Right kidney (tissue), 1 donor: ENCODE results near the gene CKAP4.

Experiments
- DNase-seq: peaks from one replicate; pipeline ENCODE4 v3.0.0-alpha.2; 2016

The CKAP4 gene

GRCh38 chr12:106275458-106275857 lies 27.6 kb upstream of the CKAP4 start:
- DNase-seq, result no peak

- DNase-seq, result peak; percentile 40
These were observed 26.8 kb upstream of the CKAP4 start for GRCh38 chr12:106274575-106275121.

GRCh38 chr12:106274012-106274411 lies 26.2 kb upstream of the CKAP4 start:
- DNase-seq, result no peak

- no peak for DNase-seq
These were observed 25.7 kb upstream of the CKAP4 start for GRCh38 chr12:106273491-106273890.

GRCh38 chr12:106271575-106272505 lies 24.0 kb upstream of the CKAP4 start:
- no peak for DNase-seq

- no peak for DNase-seq
These were observed 21.4 kb upstream of the CKAP4 start for GRCh38 chr12:106269150-106269771.

GRCh38 chr12:106267535-106267934 lies 19.7 kb upstream of the CKAP4 start:
- DNase-seq, result no peak

GRCh38 chr12:106265116-106265515 lies 17.3 kb upstream of the CKAP4 start:
- no peak for DNase-seq

- DNase-seq, result no peak
These were observed 11.1 kb upstream of the CKAP4 start for GRCh38 chr12:106258935-106259334.

- DNase-seq, result no peak
These were observed 10.4 kb upstream of the CKAP4 start for GRCh38 chr12:106258226-106258625.

GRCh38 chr12:106256524-106256923 lies 8.7 kb upstream of the CKAP4 start:
- no peak for DNase-seq

- DNase-seq, result no peak
These were observed 8.1 kb upstream of the CKAP4 start for GRCh38 chr12:106255952-106256351.

GRCh38 chr12:106255493-106255892 lies 7.7 kb upstream of the CKAP4 start:
- DNase-seq, result no peak

GRCh38 chr12:106254724-106255123 lies 6.9 kb upstream of the CKAP4 start:
- no peak for DNase-seq

- DNase-seq, result peak; percentile 58
These were observed 4.0 kb upstream of the CKAP4 start for GRCh38 chr12:106251631-106252455.

- no peak for DNase-seq
These were observed 1.8 kb upstream of the CKAP4 start for GRCh38 chr12:106249411-106250135.

GRCh38 chr12:106248846-106249371 lies 1.1 kb upstream of the CKAP4 start:
- no peak for DNase-seq

GRCh38 chr12:106248312-106248845 lies 559 bp upstream of the CKAP4 start:
- DNase-seq, result peak; percentile 86

GRCh38 chr12:106246891-106247673 lies 738 bp downstream of the CKAP4 start:
- peak; percentile 85 for DNase-seq

GRCh38 chr12:106245767-106246166 lies 2.1 kb downstream of the CKAP4 start:
- no peak for DNase-seq
